B cell (primary cell): ENCODE data around the gene SRXN1.

Source experiments
- EZH2 ChIP-seq: IDR thresholded peaks from 2 replicates; pipeline ENCODE4 v1.6.1; 2012; ENCODE audit warnings: borderline replicate concordance, low read depth, mild to moderate bottlenecking, moderate library complexity, low read length; ENCODE audit not compliant: insufficient read depth, poor library complexity, severe bottlenecking
- TF ChIP-seq, protein P1 (sequence below): fragments of 200-600 bp; IDR thresholded peaks from one replicate; pipeline ENCODE4 v1.8.0; 2022; ENCODE audit warnings: antibody characterized with exemption, mild to moderate bottlenecking

DNA sequence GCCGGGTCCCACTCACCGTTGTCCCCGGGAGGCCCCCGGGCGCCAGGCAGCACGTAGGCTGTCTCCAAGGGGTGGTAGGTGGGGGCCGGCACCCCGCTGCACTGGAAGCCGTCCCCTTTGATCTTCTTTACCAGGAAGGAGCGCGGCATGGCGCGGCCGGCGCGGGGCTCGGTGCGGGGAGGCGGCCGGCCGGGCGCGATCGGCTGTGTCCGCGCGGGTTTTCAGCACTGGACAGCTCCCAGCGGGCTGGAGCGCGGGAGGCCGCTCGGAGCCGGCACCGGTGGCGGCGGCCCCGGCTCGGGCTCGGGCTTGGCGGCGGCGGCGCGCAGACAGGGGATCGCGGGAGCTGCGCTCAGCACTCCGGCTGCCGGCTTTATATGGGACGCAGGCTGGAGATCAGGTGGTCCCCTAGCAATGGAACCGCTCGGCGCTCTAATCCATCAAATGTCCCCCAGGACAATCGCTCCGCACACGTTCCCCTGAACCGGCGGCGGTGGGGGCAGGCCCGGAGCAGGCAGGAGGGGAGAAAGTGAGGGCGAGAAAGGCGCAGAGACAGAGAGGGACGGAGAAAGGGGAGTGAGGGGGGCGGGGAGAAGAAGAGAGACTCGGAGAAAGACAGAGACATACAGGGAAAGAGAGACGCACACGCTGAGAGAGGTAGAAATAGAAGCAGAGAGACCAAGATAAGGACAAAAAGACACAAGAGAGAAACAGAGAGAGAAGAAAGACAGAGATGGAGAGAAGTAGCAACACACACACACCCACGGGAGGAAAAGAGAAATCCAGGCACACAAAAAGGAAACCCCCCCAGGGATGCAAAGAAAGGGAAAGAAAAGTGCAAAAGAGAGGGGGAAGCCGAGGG is 22.7 kb upstream of the SRXN1 start, which contains the start of gene SCRT2:
- TF ChIP-seq, protein P1, sequence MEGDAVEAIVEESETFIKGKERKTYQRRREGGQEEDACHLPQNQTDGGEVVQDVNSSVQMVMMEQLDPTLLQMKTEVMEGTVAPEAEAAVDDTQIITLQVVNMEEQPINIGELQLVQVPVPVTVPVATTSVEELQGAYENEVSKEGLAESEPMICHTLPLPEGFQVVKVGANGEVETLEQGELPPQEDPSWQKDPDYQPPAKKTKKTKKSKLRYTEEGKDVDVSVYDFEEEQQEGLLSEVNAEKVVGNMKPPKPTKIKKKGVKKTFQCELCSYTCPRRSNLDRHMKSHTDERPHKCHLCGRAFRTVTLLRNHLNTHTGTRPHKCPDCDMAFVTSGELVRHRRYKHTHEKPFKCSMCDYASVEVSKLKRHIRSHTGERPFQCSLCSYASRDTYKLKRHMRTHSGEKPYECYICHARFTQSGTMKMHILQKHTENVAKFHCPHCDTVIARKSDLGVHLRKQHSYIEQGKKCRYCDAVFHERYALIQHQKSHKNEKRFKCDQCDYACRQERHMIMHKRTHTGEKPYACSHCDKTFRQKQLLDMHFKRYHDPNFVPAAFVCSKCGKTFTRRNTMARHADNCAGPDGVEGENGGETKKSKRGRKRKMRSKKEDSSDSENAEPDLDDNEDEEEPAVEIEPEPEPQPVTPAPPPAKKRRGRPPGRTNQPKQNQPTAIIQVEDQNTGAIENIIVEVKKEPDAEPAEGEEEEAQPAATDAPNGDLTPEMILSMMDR = no peak
- TF ChIP-seq EZH2 = no peak
